ENCODE measurements around the gene KLHL4. TPM values are rescaled to one million over a fixed set of nuclear protein-coding genes. Genes with fewer than 3 reads are reported as not detected.

Gene KLHL4
- total and polyA plus RNA-seq, 2 of the 8 experiments (the other 6 are each of a cell fraction or from before 2014, with no cell fraction given), result 8.8 to 16.0 TPM

GRCh38 chrX:87582453-87582852 lies 64.9 kb downstream of the KLHL4 start:
- Histone ChIP-seq H3K4me3 (ENCODE audit: extremely low read depth in 1 of 4, insufficient read depth in 2 of 4, low read depth in 3 of 4, low read length in 4 of 4) (no peak overlapping the region), H2AK5ac (ENCODE audit: low read depth, low read length) (no peak overlapping the region), H3K36me3 (ENCODE audit: control insufficient read depth in 2 of 4, insufficient read depth in 4 of 4, low read length in 3 of 4) (no peaks in the 10 kb centered on the region), H3K4me2 (ENCODE audit: insufficient read depth in 1 of 2, low read depth in 2 of 2, low read length in 2 of 2) (no peak overlapping the region), H3K27me3 (replicated peaks in 1 of 4; ENCODE audit: control insufficient read depth in 3 of 4, extremely low read depth in 1 of 4, insufficient read depth in 3 of 4, low read length in 3 of 4) (no peaks in the 10 kb centered on the region), H3K79me1 (ENCODE audit: low read depth, low read length) (no peaks in the 10 kb centered on the region), H3K9ac (replicated peaks in 1 of 4; ENCODE audit: extremely low read depth in 1 of 4, low read depth in 3 of 4, low read length in 3 of 4) (no peak overlapping the region), H3K4me1 (replicated peaks in 1 of 4; ENCODE audit: control insufficient read depth in 3 of 4, insufficient read depth in 4 of 4, low read length in 3 of 4) (peaks cover 0 to 2% (median 0%) of the 10 kb centered on the region in 4 experiments; a peak in 1 of 7 replicates), H3K23me2 (ENCODE audit: low read depth, low read length) (no peaks in the 10 kb centered on the region), H3K23ac (ENCODE audit: insufficient read length) (no peak overlapping the region), H2BK15ac (ENCODE audit: low read length) (no peak overlapping the region), H2BK120ac (replicated peaks; ENCODE audit: low read depth, low read length) (no peak overlapping the region), H4K20me1 (replicated peaks in 1 of 2; ENCODE audit: control insufficient read depth in 1 of 2, insufficient read depth in 2 of 2, low read length in 2 of 2) (no peaks in the 10 kb centered on the region), H3K79me2 (ENCODE audit: control insufficient read depth in 1 of 2, insufficient read depth in 2 of 2, low read length in 2 of 2) (no peaks in the 10 kb centered on the region), H3K14ac (ENCODE audit: insufficient read length) (no peak overlapping the region), H3K56ac (replicated peaks; ENCODE audit: insufficient read length, low read depth, low read length) (no peak overlapping the region), H2AFZ (ENCODE audit: low read length) (no peak overlapping the region), H3K18ac (ENCODE audit: extremely low read depth, low read length) (no peak overlapping the region), H2BK12ac (ENCODE audit: low read depth, low read length) (no peak overlapping the region), H4K91ac (replicated peaks; ENCODE audit: insufficient read length, low read length) (no peak overlapping the region), H3K27ac (ENCODE audit: low read depth, low read length) (no peak overlapping the region), H3K9me3 (ENCODE audit: insufficient read depth in 2 of 2, low read depth in 1 of 2, low read length in 1 of 2) (no peaks in the 10 kb centered on the region), H4K8ac (ENCODE audit: extremely low read depth, insufficient read depth, low read length) (no peak overlapping the region), H2BK20ac (ENCODE audit: low read length) (no peak overlapping the region), H2BK5ac (ENCODE audit: low read depth, low read length) (no peak overlapping the region), H4K5ac (ENCODE audit: insufficient read length, low read depth, low read length) (no peak overlapping the region), H3K4ac (replicated peaks; ENCODE audit: insufficient read length, low read depth, low read length) (no peak overlapping the region)
- FAIRE-seq (no peak), DNase-seq (ENCODE audit: low read depth in 1 of 2, low spot score in 2 of 2) (no peak)
- ChIA-PET POLR2A (ENCODE audit: partially characterized antibody) (interaction anchor here (0.9 kb wide), 1 partner anchor 81 kb away, joined by 3 read pairs; no protein-coding TSS in a partner anchor), CTCF (ENCODE audit: partially characterized antibody) (interaction anchor here (0.7 to 1.6 kb wide), 4 partner anchors 14 to 59 kb away, joined by 3 to 4 read pairs (median 3); no protein-coding TSS in a partner anchor)
- WGBS, 2 experiments (ENCODE audit: extremely low coverage in 1 of 2, insufficient coverage in 1 of 2, insufficient read length in 1 of 2, insufficient replicate concordance in 2 of 2, low coverage in 1 of 2, low lambda C conversion rate in 2 of 2, missing lambda C conversion rate in 1 of 2), result 100% methylated on average over 3 of the region's 6 CpGs; no CpG with 5 or more reads in 1 of the 2 experiments
- no peak for TF ChIP-seq SAP30 (IDR thresholded peaks at IDR 0.05; ENCODE audit: insufficient read depth, insufficient replicate concordance, low read length)
- TF ChIP-seq SRF (IDR thresholded peaks at IDR 0.05; ENCODE audit: low read depth, low read length), result no peak
- TF ChIP-seq SIRT6 (IDR thresholded peaks at IDR 0.05; ENCODE audit: low read length), result no peak
- no peak for TF ChIP-seq ATF3 (IDR thresholded peaks at IDR 0.05; ENCODE audit: insufficient read depth, low read depth, low read length)
- TF ChIP-seq RNF2 (IDR thresholded peaks at IDR 0.05; ENCODE audit: borderline replicate concordance, low read depth, low read length, missing control alignments, poor library complexity, severe bottlenecking), result no peak
- TF ChIP-seq JUND (IDR thresholded peaks at IDR 0.05; ENCODE audit: low read length), result no peak
- TF ChIP-seq EGR1 (IDR thresholded peaks at IDR 0.05; ENCODE audit: borderline replicate concordance, low read depth, low read length), result no peak
- TF ChIP-seq RFX5 (IDR thresholded peaks at IDR 0.05; ENCODE audit: borderline replicate concordance, low read depth, low read length), result no peak
- no peak for TF ChIP-seq SP4 (IDR thresholded peaks at IDR 0.05; ENCODE audit: low read length)
- TF ChIP-seq NRF1 (IDR thresholded peaks at IDR 0.05; ENCODE audit: low read depth, low read length), result no peak
- no peak for TF ChIP-seq TAF7 (optimal IDR thresholded peaks at IDR 0.05; ENCODE audit: borderline replicate concordance, low read depth, low read length)
- no peak for TF ChIP-seq SUZ12 (IDR thresholded peaks at IDR 0.05; ENCODE audit: low read length)
- TF ChIP-seq CBX8 (IDR thresholded peaks at IDR 0.05; ENCODE audit: borderline replicate concordance, low read depth, low read length), result no peak
